Hematopoietic multipotent progenitor cell treated with erythropoietin and hydrocortisone succinate and interleukin-3 and kit ligand, for 15 days (in vitro differentiated cells): ENCODE data around the gene FGA.
"Not testable (repeated sequence)": the region's sequence is repeated elsewhere in the genome, so short reads cannot be mapped to it uniquely, and the experiment has no call there.

Source experiments
- DNase-seq: peaks from one replicate; pipeline ENCODE4 v3.0.0-alpha.2; 2015; ENCODE audit warnings: low spot score

The FGA gene

DNA sequence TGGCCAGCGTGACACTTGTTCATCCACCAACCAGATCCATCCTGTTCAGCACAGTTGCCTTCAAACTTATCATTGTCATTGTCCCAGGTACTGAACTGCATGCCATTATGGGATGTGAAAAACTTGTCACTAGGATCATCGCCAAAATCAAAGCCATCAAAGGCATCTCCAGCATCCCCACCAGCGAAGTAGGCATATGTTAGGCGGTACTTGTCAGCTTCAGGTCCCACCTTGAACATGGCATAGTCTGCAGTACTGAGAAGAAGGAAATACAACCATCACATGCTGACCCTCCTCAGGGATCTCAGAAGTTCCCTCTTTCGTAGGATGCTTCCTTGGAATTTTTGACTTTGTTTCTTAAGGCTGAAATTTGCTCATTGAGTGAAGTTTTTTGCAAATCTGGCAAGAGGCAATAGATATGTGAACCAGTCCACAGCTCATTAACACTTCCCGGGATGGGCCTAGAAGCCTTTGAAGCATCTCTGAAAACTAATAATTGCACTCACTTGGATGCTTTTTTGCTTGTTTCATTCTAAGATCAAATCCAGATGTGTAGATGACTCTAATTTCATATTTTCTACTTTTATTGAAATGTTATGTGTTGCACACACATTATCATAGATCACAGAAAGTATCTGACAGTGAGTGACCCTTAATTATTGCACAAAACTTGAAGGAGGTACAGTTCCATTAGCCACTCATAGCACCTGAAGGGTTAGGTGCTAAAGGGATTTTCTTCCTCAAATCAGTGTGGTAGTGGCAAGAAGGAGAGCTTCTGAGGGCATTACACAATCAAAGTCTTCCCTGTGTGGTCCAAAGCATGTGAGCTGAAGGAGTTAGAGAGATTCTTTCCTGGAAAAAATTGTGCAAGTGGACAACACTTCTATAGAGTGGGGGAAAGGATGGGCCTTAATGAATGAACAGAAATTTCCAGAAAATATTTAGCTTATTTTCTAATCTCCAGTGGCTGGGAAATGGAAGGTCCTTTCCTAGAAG is 16.5 kb upstream of the FGA start:
- DNase-seq, result no peak

GRCh38 chr4:154604696-154605200 is 14.2 kb upstream of the FGA start:
- DNase-seq, result no peak

- DNase-seq, result no peak
Measured at GRCh38 chr4:154603033-154603943, 12.7 kb upstream of the FGA start.

GRCh38 chr4:154602404-154603020 is 12.0 kb upstream of the FGA start:
- no peak for DNase-seq

DNA sequence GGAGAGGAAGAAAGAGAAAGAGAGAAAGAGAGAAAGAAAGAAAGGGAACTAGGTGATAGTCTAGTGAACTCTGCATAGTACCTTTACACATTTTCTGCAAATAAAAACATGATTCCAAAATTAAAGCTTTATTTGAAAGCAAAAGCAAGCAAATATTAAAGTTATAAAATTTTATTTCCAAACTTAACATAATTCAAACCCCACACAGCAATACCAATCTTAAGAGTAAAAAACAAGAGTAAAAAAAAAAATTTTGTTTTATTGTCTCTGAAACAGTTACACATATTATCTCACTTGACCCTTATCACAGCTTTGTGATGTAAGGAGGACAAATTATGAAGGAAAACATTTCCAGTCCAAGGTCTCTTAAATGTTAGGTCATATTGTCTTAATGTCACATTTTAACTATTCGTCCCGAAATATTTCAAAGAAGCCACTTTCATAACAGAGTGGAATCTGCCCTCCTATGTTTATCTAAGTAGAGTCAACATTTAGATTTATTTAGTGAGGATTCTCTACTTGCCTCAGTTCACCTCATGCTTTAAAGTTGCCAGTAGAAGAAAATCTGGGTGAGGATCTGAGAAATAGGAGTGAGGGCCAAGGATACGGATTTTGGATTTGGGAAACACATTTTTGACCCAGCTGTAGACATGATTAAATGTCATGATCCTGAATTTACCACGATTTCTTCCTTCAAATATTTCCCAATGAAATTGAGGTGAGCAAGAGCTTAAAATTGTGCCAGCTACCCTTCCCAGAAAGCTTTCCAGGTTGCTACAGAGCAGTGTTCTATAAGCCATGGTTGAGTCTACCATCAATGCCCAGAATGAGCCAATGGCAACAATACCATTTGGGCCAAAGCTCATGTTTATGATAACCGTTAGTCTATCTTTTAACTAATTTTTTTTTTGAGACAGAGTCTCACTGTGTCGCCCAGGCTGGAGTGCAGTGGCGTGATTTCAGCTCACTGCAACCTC is 7.5 kb upstream of the FGA start:
- DNase-seq, result no peak

DNA sequence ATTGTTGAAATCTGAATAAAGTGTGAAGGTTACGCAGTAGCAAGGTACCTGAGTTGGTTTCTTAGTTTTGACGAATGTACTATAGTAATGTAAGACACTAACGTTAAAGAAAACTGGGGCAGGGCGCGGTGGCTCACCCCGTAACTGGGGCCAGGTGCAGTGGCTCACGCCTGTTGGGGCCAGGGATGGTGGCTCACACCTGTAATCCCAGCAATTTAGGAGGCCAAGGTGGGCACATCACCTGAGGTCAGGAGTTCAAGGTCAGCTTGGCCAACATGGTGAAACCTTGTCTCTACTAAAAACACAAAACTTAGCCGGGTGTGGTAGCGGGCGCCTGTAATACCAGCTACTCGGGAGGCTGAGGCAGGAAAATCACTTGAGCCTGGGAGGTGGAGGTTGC is 6.7 kb upstream of the FGA start:
- DNase-seq, result not testable (repeated sequence)

DNA sequence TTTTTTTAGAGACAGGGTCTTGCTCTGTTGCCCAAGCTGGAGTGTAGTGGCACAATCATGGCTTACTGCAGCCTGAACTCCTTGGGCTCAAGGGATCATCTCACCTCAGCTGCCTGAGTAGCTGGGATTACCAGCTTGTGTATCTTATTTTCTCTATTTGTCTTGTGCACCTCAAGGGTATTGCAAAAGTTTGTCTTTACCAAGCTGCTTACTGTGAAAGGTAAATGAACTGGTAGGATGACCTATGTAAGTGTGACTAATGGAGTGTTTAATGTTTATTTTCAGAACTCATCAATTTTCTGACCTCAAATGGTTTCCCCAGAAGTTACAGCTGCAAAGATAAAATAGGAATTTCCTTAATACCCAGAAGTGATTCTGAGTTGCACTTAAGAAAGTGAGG is 5.3 kb upstream of the FGA start:
- DNase-seq, result no peak

GRCh38 chr4:154594343-154594742 is 3.8 kb upstream of the FGA start:
- DNase-seq, result not testable (repeated sequence)

DNA sequence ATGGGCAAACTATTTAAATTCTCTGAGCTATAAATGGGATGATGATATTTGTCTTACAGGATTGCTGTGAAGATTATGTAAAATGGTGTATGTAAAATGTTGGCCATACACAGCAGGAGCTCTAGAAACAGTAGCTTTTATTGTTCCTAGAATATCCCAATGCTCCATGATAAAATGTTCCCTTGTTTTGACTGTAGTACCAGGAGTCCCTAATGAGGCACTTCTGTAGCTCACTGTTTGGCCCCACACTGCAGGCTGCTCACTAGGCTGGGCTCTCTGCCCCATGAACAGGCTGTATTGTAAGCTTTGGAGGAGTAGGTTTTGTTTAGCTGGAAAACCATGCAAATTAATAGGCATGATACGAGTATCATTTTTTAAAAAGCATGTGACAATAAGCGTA is 3.3 kb upstream of the FGA start:
- no peak for DNase-seq

DNA sequence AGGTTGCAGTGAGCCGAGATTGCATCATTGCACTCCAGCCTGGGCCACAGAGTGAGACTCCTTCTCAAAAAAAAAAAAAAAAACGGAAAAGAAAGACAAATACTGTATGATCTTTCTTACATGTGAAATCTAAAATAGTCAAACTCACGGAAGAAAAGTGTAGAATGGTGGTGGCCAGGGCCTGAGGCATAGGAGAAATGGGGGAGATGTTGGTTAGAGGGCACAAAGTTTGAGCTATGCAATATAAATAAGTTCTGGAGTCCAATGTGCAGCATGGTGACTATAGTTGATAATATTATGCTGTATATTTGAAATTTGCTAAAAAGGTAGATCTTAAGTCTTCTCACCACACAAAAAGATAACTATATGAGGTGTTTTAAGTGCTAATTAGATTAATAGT is 1.3 kb upstream of the FGA start:
- DNase-seq, result no peak

DNA sequence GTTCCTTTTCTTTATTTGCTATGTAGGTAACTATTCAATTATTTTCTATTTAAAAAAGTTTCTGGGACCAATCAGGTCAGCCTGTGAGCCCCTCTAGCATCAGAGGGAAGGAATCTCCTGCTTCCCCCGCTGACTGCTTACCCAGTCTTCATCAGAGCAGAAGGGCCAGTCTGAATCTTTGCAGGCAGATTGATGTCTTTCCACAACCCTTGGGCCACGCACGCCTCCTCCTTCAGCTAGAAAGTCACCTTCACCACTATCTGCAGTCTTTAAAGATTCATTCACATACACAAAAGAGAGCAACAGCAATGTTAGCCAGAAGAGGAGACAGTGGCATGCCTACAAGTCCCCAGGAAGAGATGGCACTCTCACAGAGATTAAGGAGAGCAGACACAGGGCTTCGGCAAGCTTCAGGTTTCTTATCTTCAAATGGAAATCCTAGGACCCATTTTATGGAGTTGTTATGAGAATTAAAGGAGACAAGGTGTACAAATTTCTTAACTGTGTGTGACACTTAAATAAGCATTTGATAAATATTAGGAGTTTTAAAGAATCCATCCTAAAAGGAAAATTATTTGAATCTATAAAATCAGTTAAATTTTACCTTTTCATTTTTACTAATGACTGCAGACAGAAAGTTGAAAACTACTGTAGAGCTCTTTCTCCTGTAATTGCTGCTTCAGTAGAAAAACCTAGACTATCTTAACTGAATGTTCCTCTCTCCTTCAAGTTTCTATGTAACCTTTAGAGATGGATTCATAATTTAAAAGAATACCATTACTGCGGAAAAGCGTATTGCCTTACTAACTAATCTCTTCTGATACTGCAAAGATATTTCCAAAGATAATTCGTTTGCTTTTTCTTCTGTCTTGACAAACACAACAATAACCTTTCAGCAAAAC is 995 bp downstream of the FGA start:
- no peak for DNase-seq

DNA sequence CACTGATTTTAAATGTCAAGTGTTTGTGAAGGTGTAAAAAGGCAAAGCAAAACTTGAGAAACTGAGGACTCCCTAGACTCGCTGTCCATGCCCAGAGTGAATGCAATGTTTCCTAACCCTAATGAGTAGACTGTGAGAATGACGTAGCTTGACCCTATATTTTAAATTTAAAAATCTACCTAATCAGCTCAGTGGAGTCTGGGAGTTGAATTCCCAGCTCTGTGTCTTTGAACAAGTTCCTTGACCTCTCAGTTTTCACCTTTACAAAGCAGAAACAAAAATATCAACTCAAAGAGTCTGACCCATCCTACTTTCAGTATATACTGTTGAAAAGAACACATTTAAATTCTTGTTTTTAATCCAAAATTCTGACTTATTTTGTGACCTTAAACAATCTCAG is 2.3 kb downstream of the FGA start:
- no peak for DNase-seq

- no peak for DNase-seq
Measured at GRCh38 chr4:154586296-154587033, 4.1 kb downstream of the FGA start.

DNA sequence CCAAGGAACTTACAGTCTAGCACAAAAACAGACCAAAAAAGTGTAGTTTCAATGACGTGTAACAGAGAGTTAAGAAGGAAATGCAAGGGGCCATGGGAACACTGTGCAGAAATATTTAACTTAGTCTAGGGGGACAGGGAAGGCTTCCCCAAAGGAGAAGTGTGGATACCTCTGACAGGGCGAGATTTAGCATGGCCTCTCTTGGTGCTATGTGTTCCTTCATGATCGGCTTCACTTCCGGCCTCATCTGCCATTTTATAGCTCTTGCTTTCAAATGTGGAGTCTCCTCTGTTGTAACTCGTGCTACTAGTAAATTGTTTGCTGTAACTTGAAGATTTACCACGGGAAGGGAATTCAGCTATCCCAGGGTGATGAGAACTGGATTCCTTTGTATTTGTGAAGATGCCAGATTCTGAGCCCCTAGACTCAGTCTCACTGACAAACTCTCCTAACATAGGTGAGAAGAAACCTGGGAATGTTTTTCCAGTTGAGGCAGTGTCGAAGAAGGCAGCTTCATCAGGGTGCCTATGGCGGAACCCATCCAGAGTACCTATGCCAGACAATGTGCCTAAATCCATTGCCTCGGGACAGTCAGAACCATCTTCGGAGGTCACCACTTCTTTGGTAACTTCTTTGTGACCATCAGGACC is 5.0 kb downstream of the FGA start:
- no peak for DNase-seq

GRCh38 chr4:154584259-154584658 is 6.3 kb downstream of the FGA start:
- no peak for DNase-seq

- no peak for DNase-seq
Measured at GRCh38 chr4:154583677-154584076, 6.9 kb downstream of the FGA start.

DNA sequence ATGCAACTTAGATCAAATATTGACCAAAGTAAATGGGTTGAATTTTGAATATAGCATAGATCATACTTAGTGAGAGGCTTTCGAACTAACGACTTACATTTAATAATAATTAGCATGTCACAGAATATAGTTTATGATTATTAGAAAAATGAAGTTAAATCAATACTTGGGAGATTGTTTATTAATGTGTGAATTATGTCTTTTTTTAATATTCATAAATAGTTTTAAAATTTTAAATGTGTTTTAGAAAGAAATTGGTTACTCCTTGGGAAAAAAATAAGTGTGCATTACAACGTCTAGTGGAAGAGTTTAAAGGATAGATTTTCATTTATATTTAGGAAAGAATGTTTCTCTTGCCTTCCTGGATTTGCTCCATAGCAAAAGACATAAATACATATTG is 7.3 kb downstream of the FGA start:
- no peak for DNase-seq

- DNase-seq, result no peak
Measured at GRCh38 chr4:154582723-154583122, 7.8 kb downstream of the FGA start.

DNA sequence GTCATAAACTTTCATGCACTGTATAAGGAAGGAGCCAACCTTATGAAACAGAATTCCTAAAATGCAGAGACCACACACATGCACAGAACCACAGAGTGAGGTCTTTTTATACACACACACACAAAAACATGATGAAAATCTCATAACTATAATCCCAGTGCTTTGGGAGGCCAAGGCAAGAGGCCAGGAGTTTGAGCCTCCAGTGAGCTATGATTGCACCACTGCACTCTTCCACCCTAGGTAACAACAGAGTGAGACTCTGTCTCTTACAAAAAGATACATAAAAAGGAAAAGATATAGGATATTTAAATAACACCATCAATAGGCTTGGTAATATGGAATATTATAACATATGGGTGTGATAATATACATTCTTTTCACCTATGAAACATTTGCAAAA is 10.6 kb downstream of the FGA start:
- DNase-seq, result no peak
